HEK293 (cell line): ENCODE data around the gene LRP6.
"Not testable (repeated sequence)": the region's sequence is repeated elsewhere in the genome, so short reads cannot be mapped to it uniquely, and the experiment has no call there.

Source experiments
- CTCF ChIA-PET: fragments of 350-600 bp; formaldehyde crosslinking; extraction: SDS; loops from one replicate; lab custom pipeline; 2021; ENCODE audit warnings: antibody characterized with exemption; lab: Yijun Ruan, JAX
- POLR2A ChIA-PET: fragments of 300-600 bp; formaldehyde crosslinking; extraction: SDS; loops from one replicate; lab custom pipeline; 2020; ENCODE audit warnings: antibody characterized with exemption, inconsistent platforms; lab: Yijun Ruan, JAX
- H3K27ac ChIP-seq: fragments of 200-500 bp; sonication (Bioruptor generic); 2 replicates; pipeline ENCODE4 v1.5.1; 2014; ENCODE audit warnings: low read depth, low read length, control low read depth, inconsistent platforms; ENCODE audit errors: extremely low read depth
- H3K36me3 ChIP-seq, 2 experiments: fragments of 200-500 bp in 1 of 2; sonication (Bioruptor generic) in 1 of 2; 1 replicate in 1 of 2; 2 replicates in 1 of 2; pipeline ENCODE4 v1.5.1; 2014 to 2017; ENCODE audit warnings: inconsistent platforms in 2 of 2, low read length in 2 of 2; ENCODE audit not compliant: control insufficient read depth in 2 of 2, insufficient read depth in 1 of 2
- H3K4me1 ChIP-seq: fragments of 200-500 bp; sonication (Bioruptor generic); 2 replicates; pipeline ENCODE4 v1.5.1; 2014; ENCODE audit warnings: mild to moderate bottlenecking, low read length, inconsistent platforms; ENCODE audit not compliant: control insufficient read depth, insufficient read depth
- H3K4me3 ChIP-seq: 2 replicates; pipeline ENCODE4 v1.5.1; 2011; ENCODE audit warnings: low read depth, mild to moderate bottlenecking, control low read depth, low read length, moderate library complexity
- H3K9me3 ChIP-seq: fragments of 200-500 bp; sonication (Bioruptor generic); 2 replicates; pipeline ENCODE4 v1.5.1; 2014; ENCODE audit warnings: low read depth, low read length, inconsistent platforms; ENCODE audit not compliant: control insufficient read depth, insufficient read depth
- FEZF1 ChIP-seq: fragments of 450-650 bp; formaldehyde crosslinking; IDR thresholded peaks from 2 replicates; pipeline ENCODE4 v1.5.1; 2016; ENCODE audit warnings: missing biosample characterization, missing genetic modification characterization
- GLI4 ChIP-seq: fragments of 450-650 bp; formaldehyde crosslinking; IDR thresholded peaks from 2 replicates; pipeline ENCODE4 v1.5.1; 2016; ENCODE audit warnings: missing biosample characterization, missing genetic modification characterization
- HOXC10 ChIP-seq: sonication (generic); formaldehyde crosslinking; IDR thresholded peaks from 2 replicates; pipeline ENCODE4 v1.8.1; 2023; ENCODE audit warnings: mild to moderate bottlenecking, missing genetic modification reagents
- HOXD13 ChIP-seq: sonication (generic); formaldehyde crosslinking; IDR thresholded peaks from 2 replicates; pipeline ENCODE4 v1.8.0; 2022; ENCODE audit warnings: missing genetic modification reagents, borderline replicate concordance
- KLF8 ChIP-seq: fragments of 450-650 bp; formaldehyde crosslinking; IDR thresholded peaks from 2 replicates; pipeline ENCODE4 v1.5.1; 2016; ENCODE audit warnings: missing biosample characterization, missing genetic modification characterization
- SETDB1 ChIP-seq: IDR thresholded peaks from one replicate; pipeline ENCODE4 v1.6.1; 2017; ENCODE audit warnings: mild to moderate bottlenecking, low read length, moderate library complexity, mixed read lengths; ENCODE audit not compliant: insufficient read length
- SP3 ChIP-seq: fragments of 450-650 bp; formaldehyde crosslinking; IDR thresholded peaks from 2 replicates; pipeline ENCODE4 v1.5.1; 2016; ENCODE audit warnings: missing biosample characterization, missing genetic modification characterization
- WT1 ChIP-seq: fragments of 450-650 bp; formaldehyde crosslinking; IDR thresholded peaks from 2 replicates; pipeline ENCODE4 v1.5.1; 2016; ENCODE audit warnings: missing biosample characterization, missing genetic modification characterization
- ZNF132 ChIP-seq: fragments of 450-650 bp; formaldehyde crosslinking; IDR thresholded peaks from 2 replicates; pipeline ENCODE4 v1.5.1; 2017; ENCODE audit warnings: missing biosample characterization, missing genetic modification characterization, borderline replicate concordance
- ZNF202 ChIP-seq: fragments of 450-650 bp; formaldehyde crosslinking; IDR thresholded peaks from 2 replicates; pipeline ENCODE4 v1.5.1; 2016; ENCODE audit warnings: missing biosample characterization, missing genetic modification characterization, borderline replicate concordance
- ZNF362 ChIP-seq: fragments of 450-650 bp; formaldehyde crosslinking; IDR thresholded peaks from 2 replicates; pipeline ENCODE4 v1.5.1; 2016; ENCODE audit warnings: missing biosample characterization, missing genetic modification characterization
- ZNF473 ChIP-seq: fragments of 450-650 bp; formaldehyde crosslinking; IDR thresholded peaks from 2 replicates; pipeline ENCODE4 v1.5.1; 2017; ENCODE audit warnings: missing biosample characterization, missing genetic modification characterization
- ZNF610 ChIP-seq: fragments of 450-650 bp; formaldehyde crosslinking; IDR thresholded peaks from 2 replicates; pipeline ENCODE4 v1.5.1; 2016; ENCODE audit warnings: missing biosample characterization, missing genetic modification characterization, borderline replicate concordance
- ZNF677 ChIP-seq: fragments of 450-650 bp; IDR thresholded peaks from 2 replicates; pipeline ENCODE4 v1.5.0; 2018; ENCODE audit warnings: missing biosample characterization, mild to moderate bottlenecking, missing genetic modification characterization, moderate library complexity
- TF ChIP-seq, protein P1 (sequence below): fragments of 450-650 bp; IDR thresholded peaks from 2 replicates; pipeline ENCODE4 v1.5.1; 2018; ENCODE audit warnings: missing biosample characterization, missing genetic modification characterization
- TF ChIP-seq, protein P2 (sequence below): fragments of 450-650 bp; formaldehyde crosslinking; IDR thresholded peaks from 2 replicates; pipeline ENCODE4 v1.5.1; 2016; ENCODE audit warnings: missing biosample characterization, missing genetic modification characterization
- TF ChIP-seq, protein P3 (sequence below): IDR thresholded peaks from 2 replicates; pipeline ENCODE4 v1.6.1; 2011; ENCODE audit warnings: mild to moderate bottlenecking, low read depth, low read length, borderline replicate concordance
- TF ChIP-seq, protein P4 (sequence below): fragments of 450-650 bp; formaldehyde crosslinking; IDR thresholded peaks from 2 replicates; pipeline ENCODE4 v1.5.1; 2016; ENCODE audit warnings: missing biosample characterization, missing genetic modification characterization

LRP6 gene

DNA sequence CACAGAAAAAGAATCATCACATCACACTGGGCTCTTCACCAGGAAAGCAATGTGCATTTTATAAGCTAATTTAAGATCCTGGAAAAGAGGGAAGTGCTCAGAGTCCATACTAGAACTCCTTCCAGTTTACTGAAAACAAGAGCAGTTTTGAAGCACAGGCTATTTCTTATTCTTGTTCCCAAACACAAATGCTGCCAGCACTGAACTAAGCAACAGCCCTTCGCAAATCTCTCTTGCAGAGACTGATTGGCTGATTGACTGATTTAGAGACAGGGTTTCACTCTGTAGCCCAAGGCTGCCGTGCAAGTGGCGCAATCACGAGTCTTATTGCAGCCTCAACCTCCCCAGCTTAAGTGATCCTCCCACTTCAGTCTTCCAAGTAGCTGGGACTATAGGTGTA, 151.3 kb downstream of the LRP6 start:
- no peak overlapping the region for H3K27ac ChIP-seq

DNA sequence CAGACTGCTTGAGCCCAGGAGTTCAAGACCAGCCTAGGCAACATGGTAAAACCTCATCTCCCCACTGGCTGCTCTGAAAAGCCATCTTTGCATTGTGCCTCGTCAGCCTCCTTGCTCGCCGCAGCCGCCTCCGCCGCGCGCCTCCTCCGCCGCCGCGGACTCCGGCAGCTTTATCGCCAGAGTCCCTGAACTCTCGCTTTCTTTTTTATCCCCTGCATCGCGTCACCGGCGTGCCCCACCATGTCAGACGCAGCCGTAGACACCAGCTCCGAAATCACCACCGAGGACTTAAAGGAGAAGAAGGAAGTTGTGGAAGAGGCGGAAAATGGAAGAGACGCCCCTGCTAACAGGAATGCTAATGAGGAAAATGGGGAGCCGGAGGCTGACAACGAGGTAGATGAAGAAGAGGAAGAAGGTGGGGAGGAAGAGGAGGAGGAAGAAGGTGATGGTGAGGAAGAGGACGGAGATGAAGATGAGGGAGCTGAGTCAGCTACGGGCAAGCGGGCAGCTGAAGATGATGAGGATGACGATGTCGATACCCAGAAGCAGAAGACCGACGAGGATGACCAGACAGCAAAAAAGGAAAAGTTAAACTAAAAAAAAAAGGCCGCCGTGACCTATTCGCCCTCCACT, 155.8 kb downstream of the LRP6 start:
- CTCF ChIA-PET, POLR2A ChIA-PET: not testable (repeated sequence)
- TF ChIP-seq, protein P1, sequence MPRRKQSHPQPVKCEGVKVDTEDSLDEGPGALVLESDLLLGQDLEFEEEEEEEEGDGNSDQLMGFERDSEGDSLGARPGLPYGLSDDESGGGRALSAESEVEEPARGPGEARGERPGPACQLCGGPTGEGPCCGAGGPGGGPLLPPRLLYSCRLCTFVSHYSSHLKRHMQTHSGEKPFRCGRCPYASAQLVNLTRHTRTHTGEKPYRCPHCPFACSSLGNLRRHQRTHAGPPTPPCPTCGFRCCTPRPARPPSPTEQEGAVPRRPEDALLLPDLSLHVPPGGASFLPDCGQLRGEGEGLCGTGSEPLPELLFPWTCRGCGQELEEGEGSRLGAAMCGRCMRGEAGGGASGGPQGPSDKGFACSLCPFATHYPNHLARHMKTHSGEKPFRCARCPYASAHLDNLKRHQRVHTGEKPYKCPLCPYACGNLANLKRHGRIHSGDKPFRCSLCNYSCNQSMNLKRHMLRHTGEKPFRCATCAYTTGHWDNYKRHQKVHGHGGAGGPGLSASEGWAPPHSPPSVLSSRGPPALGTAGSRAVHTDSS (tag by site-specific recombination): peak; percentile 91

More for the DNA sequence above, 151.3 kb downstream of the LRP6 start:
- ChIA-PET POLR2A (no interaction called here), CTCF (interaction anchor here (0.6 to 0.9 kb wide), 3 partner anchors 34 to 212 kb away, joined by 3 to 6 read pairs (median 4); no protein-coding TSS in a partner anchor)
- Histone ChIP-seq H3K36me3 (peaks cover 6 to 19% of the 10 kb centered on the region in 2 experiments), H3K9me3 (no peaks in the 10 kb centered on the region), H3K4me3 (no peak overlapping the region)
- TF ChIP-seq, protein P2, sequence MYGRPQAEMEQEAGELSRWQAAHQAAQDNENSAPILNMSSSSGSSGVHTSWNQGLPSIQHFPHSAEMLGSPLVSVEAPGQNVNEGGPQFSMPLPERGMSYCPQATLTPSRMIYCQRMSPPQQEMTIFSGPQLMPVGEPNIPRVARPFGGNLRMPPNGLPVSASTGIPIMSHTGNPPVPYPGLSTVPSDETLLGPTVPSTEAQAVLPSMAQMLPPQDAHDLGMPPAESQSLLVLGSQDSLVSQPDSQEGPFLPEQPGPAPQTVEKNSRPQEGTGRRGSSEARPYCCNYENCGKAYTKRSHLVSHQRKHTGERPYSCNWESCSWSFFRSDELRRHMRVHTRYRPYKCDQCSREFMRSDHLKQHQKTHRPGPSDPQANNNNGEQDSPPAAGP (tag by site-specific recombination): no peak
- TF ChIP-seq GLI4 (tag by site-specific recombination): no peak
- no peak for TF ChIP-seq HOXC10 (CRISPR knock-in tag)
- TF ChIP-seq ZNF610: no peak
- TF ChIP-seq, protein P3, sequence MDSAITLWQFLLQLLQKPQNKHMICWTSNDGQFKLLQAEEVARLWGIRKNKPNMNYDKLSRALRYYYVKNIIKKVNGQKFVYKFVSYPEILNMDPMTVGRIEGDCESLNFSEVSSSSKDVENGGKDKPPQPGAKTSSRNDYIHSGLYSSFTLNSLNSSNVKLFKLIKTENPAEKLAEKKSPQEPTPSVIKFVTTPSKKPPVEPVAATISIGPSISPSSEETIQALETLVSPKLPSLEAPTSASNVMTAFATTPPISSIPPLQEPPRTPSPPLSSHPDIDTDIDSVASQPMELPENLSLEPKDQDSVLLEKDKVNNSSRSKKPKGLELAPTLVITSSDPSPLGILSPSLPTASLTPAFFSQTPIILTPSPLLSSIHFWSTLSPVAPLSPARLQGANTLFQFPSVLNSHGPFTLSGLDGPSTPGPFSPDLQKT: no peak
- TF ChIP-seq HOXD13 (CRISPR knock-in tag): no peak
- no peak for TF ChIP-seq WT1 (tag by site-specific recombination)
- TF ChIP-seq FEZF1 (tag by site-specific recombination): no peak
- TF ChIP-seq KLF8 (tag by site-specific recombination): no peak
- no peak for TF ChIP-seq SP3
- TF ChIP-seq ZNF132 (tag by site-specific recombination): no peak
- TF ChIP-seq ZNF202: no peak
- TF ChIP-seq, all 188 proteins: peak for 0
- H3K4me1 ChIP-seq: peaks cover 4% of the 10 kb centered on the region; the same call in 1 of the 2 replicates

GRCh38 chr12:12108441-12109058, 158.3 kb downstream of the LRP6 start:
- no peaks in the 10 kb centered on the region for H3K9me3 ChIP-seq
- POLR2A ChIA-PET: no interaction called here
- CTCF ChIA-PET: no interaction called here
- H3K4me3 ChIP-seq: no peak overlapping the region
- H3K27ac ChIP-seq: no peak overlapping the region
- TF ChIP-seq ZNF473 (tag by site-specific recombination) (no peak), ZNF677 (tag by site-specific recombination) (no peak), ZNF362 (tag by site-specific recombination) (peak; percentile 58), SETDB1 (peak; percentile 89)
- TF ChIP-seq, protein P4, sequence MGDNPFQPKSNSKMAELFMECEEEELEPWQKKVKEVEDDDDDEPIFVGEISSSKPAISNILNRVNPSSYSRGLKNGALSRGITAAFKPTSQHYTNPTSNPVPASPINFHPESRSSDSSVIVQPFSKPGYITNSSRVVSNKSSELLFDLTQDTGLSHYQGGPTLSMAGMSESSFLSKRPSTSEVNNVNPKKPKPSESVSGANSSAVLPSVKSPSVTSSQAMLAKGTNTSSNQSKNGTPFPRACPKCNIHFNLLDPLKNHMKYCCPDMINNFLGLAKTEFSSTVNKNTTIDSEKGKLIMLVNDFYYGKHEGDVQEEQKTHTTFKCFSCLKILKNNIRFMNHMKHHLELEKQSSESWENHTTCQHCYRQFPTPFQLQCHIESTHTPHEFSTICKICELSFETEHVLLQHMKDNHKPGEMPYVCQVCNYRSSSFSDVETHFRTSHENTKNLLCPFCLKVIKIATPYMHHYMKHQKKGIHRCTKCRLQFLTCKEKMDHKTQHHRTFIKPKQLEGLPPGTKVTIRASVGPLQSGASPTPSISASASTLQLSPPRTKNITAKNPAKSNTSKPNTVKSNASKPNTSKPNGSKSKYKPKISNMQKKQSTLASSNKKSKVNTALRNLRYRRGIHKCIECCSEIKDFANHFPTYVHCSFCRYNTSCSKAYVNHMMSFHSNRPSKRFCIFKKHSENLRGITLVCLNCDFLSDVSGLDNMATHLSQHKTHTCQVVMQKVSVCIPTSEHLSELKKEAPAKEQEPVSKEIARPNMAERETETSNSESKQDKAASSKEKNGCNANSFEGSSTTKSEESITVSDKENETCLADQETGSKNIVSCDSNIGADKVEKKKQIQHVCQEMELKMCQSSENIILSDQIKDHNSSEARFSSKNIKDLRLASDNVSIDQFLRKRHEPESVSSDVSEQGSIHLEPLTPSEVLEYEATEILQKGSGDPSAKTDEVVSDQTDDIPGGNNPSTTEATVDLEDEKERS (tag by site-specific recombination): 0 out of 2 replicates have a peak, but pooled peaks have one; percentile 26
- no peaks in the 10 kb centered on the region for H3K4me1 ChIP-seq
- H3K36me3 ChIP-seq: peaks cover 0 to 4% of the 10 kb centered on the region in 2 experiments; a peak in 2 of 3 replicates

More for the DNA sequence above, 155.8 kb downstream of the LRP6 start:
- H3K4me3 ChIP-seq, H3K27ac ChIP-seq, H3K9me3 ChIP-seq, H3K4me1 ChIP-seq: not testable (repeated sequence)
- peaks cover 0 to 11% of the 10 kb centered on the region in 2 experiments; a peak in 2 of 3 replicates for H3K36me3 ChIP-seq
